ENCODE measurements around the gene GPR35.

GRCh38 chr2:240578488-240578887, 46.8 kb upstream of the GPR35 start:
- TF ChIP-seq, protein P1, sequence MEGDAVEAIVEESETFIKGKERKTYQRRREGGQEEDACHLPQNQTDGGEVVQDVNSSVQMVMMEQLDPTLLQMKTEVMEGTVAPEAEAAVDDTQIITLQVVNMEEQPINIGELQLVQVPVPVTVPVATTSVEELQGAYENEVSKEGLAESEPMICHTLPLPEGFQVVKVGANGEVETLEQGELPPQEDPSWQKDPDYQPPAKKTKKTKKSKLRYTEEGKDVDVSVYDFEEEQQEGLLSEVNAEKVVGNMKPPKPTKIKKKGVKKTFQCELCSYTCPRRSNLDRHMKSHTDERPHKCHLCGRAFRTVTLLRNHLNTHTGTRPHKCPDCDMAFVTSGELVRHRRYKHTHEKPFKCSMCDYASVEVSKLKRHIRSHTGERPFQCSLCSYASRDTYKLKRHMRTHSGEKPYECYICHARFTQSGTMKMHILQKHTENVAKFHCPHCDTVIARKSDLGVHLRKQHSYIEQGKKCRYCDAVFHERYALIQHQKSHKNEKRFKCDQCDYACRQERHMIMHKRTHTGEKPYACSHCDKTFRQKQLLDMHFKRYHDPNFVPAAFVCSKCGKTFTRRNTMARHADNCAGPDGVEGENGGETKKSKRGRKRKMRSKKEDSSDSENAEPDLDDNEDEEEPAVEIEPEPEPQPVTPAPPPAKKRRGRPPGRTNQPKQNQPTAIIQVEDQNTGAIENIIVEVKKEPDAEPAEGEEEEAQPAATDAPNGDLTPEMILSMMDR (IDR thresholded peaks at IDR 0.05) = no peak
- no peak for TF ChIP-seq POLR2AphosphoS5 (IDR thresholded peaks at IDR 0.05)

Measured in sigmoid colon (tissue), 4 donors.